Gastroesophageal sphincter (tissue), 3 donors: ENCODE measurements around the gene ZIC1.

Experiments used
- CTCF ChIP-seq, 4 experiments: fragments of 200-600 bp in 2 of 4; fragments of 450-650 bp in 2 of 4; sonication (generic) in 1 of 4; IDR thresholded peaks; one replicate each; pipeline ENCODE4 v1.5.1; 2017 to 2019; ENCODE audit warnings: antibody characterized with exemption in 4 of 4, mild to moderate bottlenecking in 2 of 4, moderate library complexity in 2 of 4
- POLR2A ChIP-seq, 2 donors: fragments of 450-650 bp; IDR thresholded peaks; one replicate each; pipeline ENCODE4 v1.6.1; 2017; ENCODE audit warnings: antibody characterized with exemption in 2 of 2, mild to moderate bottlenecking in 2 of 2, moderate library complexity in 1 of 2

DNA sequence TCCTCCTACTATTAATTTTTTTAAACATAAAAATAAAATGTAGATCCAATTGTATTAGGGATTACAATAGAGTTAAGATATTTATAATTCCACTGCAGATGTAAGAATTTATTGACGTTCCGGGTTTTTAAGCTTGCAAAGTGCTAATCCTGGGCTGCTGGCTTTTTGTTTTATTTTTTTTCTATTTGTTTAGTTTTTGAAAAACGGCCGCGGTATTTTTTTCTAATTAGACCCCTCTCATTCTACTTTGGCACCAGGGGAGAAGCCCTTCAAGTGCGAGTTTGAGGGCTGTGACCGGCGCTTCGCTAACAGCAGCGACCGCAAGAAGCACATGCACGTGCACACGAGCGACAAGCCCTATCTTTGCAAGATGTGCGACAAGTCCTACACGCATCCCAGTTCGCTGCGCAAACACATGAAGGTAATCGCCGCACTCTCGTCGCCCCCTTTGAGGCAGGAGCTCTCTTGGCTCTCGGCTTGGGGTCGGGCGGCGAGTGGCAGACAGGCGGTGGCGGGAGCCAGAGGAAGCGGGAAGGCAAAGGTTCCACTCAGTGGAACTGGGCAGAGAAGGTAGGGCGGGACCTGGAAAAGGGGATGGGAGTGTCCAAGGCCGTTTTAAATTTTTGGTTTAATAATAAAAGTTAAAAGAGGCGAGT, 3.2 kb downstream of the ZIC1 start:
- no peak for TF ChIP-seq CTCF (IDR thresholded peaks at IDR 0.05)
- TF ChIP-seq POLR2A (IDR thresholded peaks at IDR 0.05) = no peak
